ENCODE results near the gene NR2F1-AS1.

Gene NR2F1-AS1

GRCh38 chr5:93608855-93609254, 27.8 kb upstream of the NR2F1-AS1 start:
- no peak for TF ChIP-seq CTCF (conservative IDR thresholded peaks at IDR 0.05; ENCODE audit: low read depth, low read length)
- H3K4me3 ChIP-seq (ENCODE audit: low read length) = no peak overlapping the region
- DNase-seq (ENCODE audit: low read depth) = no peak

- DNase-seq (ENCODE audit: low read depth) = peak; percentile 75
- H3K4me3 ChIP-seq (ENCODE audit: low read length) = peak overlapping the region; percentile 7
- peak; percentile 67 for TF ChIP-seq CTCF (conservative IDR thresholded peaks at IDR 0.05; ENCODE audit: low read depth, low read length)
Observed at GRCh38 chr5:93607367-93608258, 26.6 kb upstream of the NR2F1-AS1 start.

- no peak for TF ChIP-seq CTCF (conservative IDR thresholded peaks at IDR 0.05; ENCODE audit: low read depth, low read length)
- H3K4me3 ChIP-seq (ENCODE audit: low read length) = no peak overlapping the region
- no peak for DNase-seq (ENCODE audit: low read depth)
Observed at GRCh38 chr5:93606382-93606752, 25.3 kb upstream of the NR2F1-AS1 start.

- TF ChIP-seq CTCF (conservative IDR thresholded peaks at IDR 0.05; ENCODE audit: low read depth, low read length) = no peak
- H3K4me3 ChIP-seq (ENCODE audit: low read length) = peak overlapping the region; percentile 46
- DNase-seq (ENCODE audit: low read depth) = no peak
Observed at GRCh38 chr5:93604644-93605515, 23.9 kb upstream of the NR2F1-AS1 start.

GRCh38 chr5:93603793-93604643, 23.0 kb upstream of the NR2F1-AS1 start:
- peak; percentile 19 for TF ChIP-seq CTCF (conservative IDR thresholded peaks at IDR 0.05; ENCODE audit: low read depth, low read length)
- no peak for DNase-seq (ENCODE audit: low read depth)
- H3K4me3 ChIP-seq (ENCODE audit: low read length) = peak overlapping the region; percentile 46

GRCh38 chr5:93603078-93603792, 22.2 kb upstream of the NR2F1-AS1 start:
- H3K4me3 ChIP-seq (ENCODE audit: low read length) = peak overlapping the region; percentile 46
- no peak for TF ChIP-seq CTCF (conservative IDR thresholded peaks at IDR 0.05; ENCODE audit: low read depth, low read length)
- no peak for DNase-seq (ENCODE audit: low read depth)

Measured in retinal pigment epithelial cell (primary cell).